ENCODE data around the gene BEND2. TPM values are rescaled to one million over a fixed set of nuclear protein-coding genes. Genes with fewer than 3 reads are reported as not detected.

The BEND2 gene
- total RNA-seq, 2 donors from 2014 or later, result 3.9 TPM; not detected in 1

GRCh38 chrX:18151157-18151556, 69.5 kb downstream of the BEND2 start:
- 91% methylated on average over 5 of the region's 5 CpGs for WGBS
- no peaks in the 10 kb centered on the region for H3K9me3 ChIP-seq
- TF ChIP-seq CTCF (IDR thresholded peaks at IDR 0.05) (no peak), POLR2AphosphoS5 (IDR thresholded peaks at IDR 0.05) (no peak), POLR2A (IDR thresholded peaks at IDR 0.05) (no peak)
- H3K27ac ChIP-seq, result no peak overlapping the region
- no peak overlapping the region for H3K4me3 ChIP-seq
- no peaks in the 10 kb centered on the region for H3K36me3 ChIP-seq
- intact Hi-C loops (cut with DNase I), result no loop called here
- no peaks in the 10 kb centered on the region for H3K4me1 ChIP-seq (replicated peaks)
- DNase-seq (ENCODE audit: low spot score), result no peak
- no peaks in the 10 kb centered on the region for H3K27me3 ChIP-seq (replicated peaks; ENCODE audit: insufficient read depth)

- no peaks in the 10 kb centered on the region for H3K9me3 ChIP-seq
- intact Hi-C loops (cut with DNase I), result no loop called here
- no peaks in the 10 kb centered on the region for H3K4me1 ChIP-seq (replicated peaks)
- TF ChIP-seq CTCF (IDR thresholded peaks at IDR 0.05), result no peak
- TF ChIP-seq POLR2AphosphoS5 (IDR thresholded peaks at IDR 0.05), result no peak
- TF ChIP-seq POLR2A (IDR thresholded peaks at IDR 0.05), result no peak
- no peak for DNase-seq (ENCODE audit: low spot score)
- no peaks in the 10 kb centered on the region for H3K27me3 ChIP-seq (replicated peaks; ENCODE audit: insufficient read depth)
- H3K4me3 ChIP-seq, result no peak overlapping the region
- H3K36me3 ChIP-seq, result no peaks in the 10 kb centered on the region
- H3K27ac ChIP-seq, result no peak overlapping the region
Observed at GRCh38 chrX:18149454-18149853, 71.2 kb downstream of the BEND2 start.

GRCh38 chrX:18146954-18147353, 73.7 kb downstream of the BEND2 start:
- intact Hi-C loops (cut with DNase I), result no loop called here
- Histone ChIP-seq H3K4me3 (no peak overlapping the region), H3K9me3 (no peaks in the 10 kb centered on the region), H3K27me3 (replicated peaks; ENCODE audit: insufficient read depth) (no peaks in the 10 kb centered on the region), H3K27ac (no peak overlapping the region), H3K4me1 (replicated peaks) (no peaks in the 10 kb centered on the region), H3K36me3 (no peaks in the 10 kb centered on the region)
- WGBS, result 13% methylated on average over 6 of the region's 6 CpGs
- no peak for DNase-seq (ENCODE audit: low spot score)
- no peak for TF ChIP-seq CTCF (IDR thresholded peaks at IDR 0.05)
- no peak for TF ChIP-seq POLR2A (IDR thresholded peaks at IDR 0.05)
- no peak for TF ChIP-seq POLR2AphosphoS5 (IDR thresholded peaks at IDR 0.05)

- no peaks in the 10 kb centered on the region for H3K27me3 ChIP-seq (replicated peaks; ENCODE audit: insufficient read depth)
- H3K4me3 ChIP-seq, result no peak overlapping the region
- no peaks in the 10 kb centered on the region for H3K9me3 ChIP-seq
- H3K27ac ChIP-seq, result no peak overlapping the region
- intact Hi-C loops (cut with DNase I), result no loop called here
- 33% methylated on average over 2 of the region's 2 CpGs for WGBS
- no peak for DNase-seq (ENCODE audit: low spot score)
- no peak for TF ChIP-seq POLR2AphosphoS5 (IDR thresholded peaks at IDR 0.05)
- TF ChIP-seq CTCF (IDR thresholded peaks at IDR 0.05), result no peak
- TF ChIP-seq POLR2A (IDR thresholded peaks at IDR 0.05), result no peak
- no peaks in the 10 kb centered on the region for H3K36me3 ChIP-seq
- no peaks in the 10 kb centered on the region for H3K4me1 ChIP-seq (replicated peaks)
Observed at GRCh38 chrX:18146009-18146408, 74.7 kb downstream of the BEND2 start.

GRCh38 chrX:18136816-18137215, 83.9 kb downstream of the BEND2 start:
- Histone ChIP-seq H3K36me3 (no peaks in the 10 kb centered on the region), H3K27ac (no peak overlapping the region), H3K4me3 (no peak overlapping the region), H3K27me3 (replicated peaks; ENCODE audit: insufficient read depth) (no peaks in the 10 kb centered on the region), H3K4me1 (replicated peaks) (no peaks in the 10 kb centered on the region), H3K9me3 (no peaks in the 10 kb centered on the region)
- WGBS, result 83% methylated on average over 6 of the region's 6 CpGs
- no peak for DNase-seq (ENCODE audit: low spot score)
- intact Hi-C loops (cut with DNase I), result no loop called here
- no peak for TF ChIP-seq POLR2AphosphoS5 (IDR thresholded peaks at IDR 0.05)
- TF ChIP-seq POLR2A (IDR thresholded peaks at IDR 0.05), result no peak
- TF ChIP-seq CTCF (IDR thresholded peaks at IDR 0.05), result no peak
